H1 (cell line): ENCODE data around the gene BPIFB6. TPM values are rescaled to one million over a fixed set of nuclear protein-coding genes. Genes with fewer than 3 reads are reported as not detected.

Source experiments
- CTCF ChIA-PET: fragments of 300-600 bp; sonication (Branson Sonifier 250); formaldehyde crosslinking; loops from one replicate; lab custom pipeline; 2021; ENCODE audit not compliant: partially characterized antibody; lab: Charles Lee
- POLR2A ChIA-PET: fragments of 300-600 bp; sonication (Branson Sonifier 250); formaldehyde crosslinking; loops from one replicate; lab custom pipeline; 2021; ENCODE audit warnings: inconsistent platforms; ENCODE audit not compliant: partially characterized antibody; lab: Charles Lee
- DNase-seq, 2 experiments: peaks; one replicate each; pipeline versions ENCODE4 v3.0.0 to v3.0.0-alpha.2; 2010 to 2022; ENCODE audit warnings: low spot score in 2 of 2, low read depth in 1 of 2, mixed read lengths in 1 of 2
- FAIRE-seq: peaks from 2 replicates; lab custom pipeline; 2011; peaks lifted over from hg19 to GRCh38; lab: Jason Lieb, UNC
- H2AFZ ChIP-seq: 2 replicates; pipeline ENCODE4 v1.8.1; 2012; ENCODE audit warnings: low read length, inconsistent platforms
- H2AK5ac ChIP-seq: 2 replicates; pipeline ENCODE4 v1.6.1; 2013; ENCODE audit warnings: low read depth, low read length
- H2BK120ac ChIP-seq: replicated peaks from 2 replicates; pipeline ENCODE3; 2013; ENCODE audit warnings: low read depth, low read length, inconsistent platforms
- H2BK12ac ChIP-seq: 2 replicates; pipeline ENCODE4 v1.6.1; 2013; ENCODE audit warnings: low read depth, low read length
- H2BK15ac ChIP-seq: 2 replicates; pipeline ENCODE4 v1.6.1; 2013; ENCODE audit warnings: low read length
- H2BK20ac ChIP-seq: 2 replicates; pipeline ENCODE4 v1.6.1; 2013; ENCODE audit warnings: low read length
- H2BK5ac ChIP-seq: 2 replicates; pipeline ENCODE4 v1.6.1; 2013; ENCODE audit warnings: low read depth, low read length
- H3K14ac ChIP-seq: 2 replicates; pipeline ENCODE4 v1.6.1; 2013; ENCODE audit warnings: inconsistent platforms; ENCODE audit not compliant: insufficient read length
- H3K18ac ChIP-seq: 2 replicates; pipeline ENCODE4 v1.6.1; 2013; ENCODE audit warnings: low read length; ENCODE audit errors: extremely low read depth
- H3K23ac ChIP-seq: 2 replicates; pipeline ENCODE4 v1.6.1; 2013; ENCODE audit warnings: inconsistent platforms; ENCODE audit not compliant: insufficient read length
- H3K23me2 ChIP-seq: 2 replicates; pipeline ENCODE4 v1.6.1; 2013; ENCODE audit warnings: low read depth, low read length
- H3K27ac ChIP-seq: 2 replicates; pipeline ENCODE4 v1.6.1; 2011; ENCODE audit warnings: low read depth, low read length, inconsistent platforms
- H3K27me3 ChIP-seq, 4 experiments: replicated peaks in 1 of 4; 1 replicate in 1 of 4; 2 replicates in 3 of 4; pipeline versions ENCODE4 v1.6.1 to v1.8.1; 2011 to 2013; ENCODE audit warnings: low read length in 3 of 4, mild to moderate bottlenecking in 3 of 4, inconsistent platforms in 2 of 4, mixed read lengths in 2 of 4, moderate library complexity in 1 of 4; ENCODE audit not compliant: control insufficient read depth in 3 of 4, insufficient read depth in 3 of 4; ENCODE audit errors: extremely low read depth in 1 of 4
- H3K36me3 ChIP-seq, 4 experiments: 2 replicates each; pipeline versions ENCODE4 v1.6.1 to v1.8.1; 2011 to 2013; ENCODE audit warnings: mild to moderate bottlenecking in 4 of 4, low read length in 3 of 4, moderate library complexity in 2 of 4, control low read depth in 1 of 4, inconsistent platforms in 1 of 4; ENCODE audit not compliant: insufficient read depth in 4 of 4, control insufficient read depth in 2 of 4
- H3K4ac ChIP-seq: replicated peaks from 2 replicates; pipeline ENCODE3; 2013; ENCODE audit warnings: low read length, low read depth, mixed read lengths, inconsistent platforms; ENCODE audit not compliant: insufficient read length
- H3K4me1 ChIP-seq, 4 experiments: replicated peaks in 1 of 4; 1 replicate in 1 of 4; 2 replicates in 3 of 4; pipeline versions ENCODE4 v1.6.1 to v1.8.1; 2011 to 2013; ENCODE audit warnings: low read length in 3 of 4, inconsistent platforms in 2 of 4, mixed read lengths in 1 of 4; ENCODE audit not compliant: insufficient read depth in 4 of 4, control insufficient read depth in 3 of 4
- H3K4me2 ChIP-seq, 2 experiments: 2 replicates each; pipeline versions ENCODE4 v1.6.1 to v1.8.1; 2011 to 2013; ENCODE audit warnings: low read depth in 2 of 2, low read length in 2 of 2, control low read depth in 1 of 2, inconsistent platforms in 1 of 2, mild to moderate bottlenecking in 1 of 2; ENCODE audit not compliant: insufficient read depth in 1 of 2
- H3K4me3 ChIP-seq, 4 experiments: fragments of 200-600, 300-600 bp in 1 of 4; sonication (generic), shearing (Covaris generic), sonication (Bioruptor Twin) in 1 of 4; 2 replicates each; pipeline versions ENCODE4 v1.5.1 to v1.8.1; 2011 to 2016; ENCODE audit warnings: low read length in 4 of 4, low read depth in 3 of 4, control low read depth in 2 of 4, inconsistent platforms in 2 of 4, mild to moderate bottlenecking in 2 of 4, mixed read lengths in 1 of 4, moderate library complexity in 1 of 4; ENCODE audit not compliant: insufficient read depth in 2 of 4; ENCODE audit errors: extremely low read depth in 1 of 4
- H3K56ac ChIP-seq: replicated peaks from 2 replicates; pipeline ENCODE3; 2013; ENCODE audit warnings: low read depth, mild to moderate bottlenecking, mixed read lengths, low read length, inconsistent platforms; ENCODE audit not compliant: insufficient read length
- H3K79me1 ChIP-seq: 2 replicates; pipeline ENCODE4 v1.6.1; 2013; ENCODE audit warnings: low read depth, low read length, control low read depth
- H3K79me2 ChIP-seq, 2 experiments: 2 replicates each; pipeline versions ENCODE4 v1.6.1 to v1.8.1; 2012 to 2013; ENCODE audit warnings: low read length in 2 of 2, mild to moderate bottlenecking in 2 of 2, inconsistent platforms in 1 of 2; ENCODE audit not compliant: insufficient read depth in 2 of 2, control insufficient read depth in 1 of 2
- H3K9ac ChIP-seq, 4 experiments: replicated peaks in 1 of 4; 1 replicate in 1 of 4; 2 replicates in 3 of 4; pipeline versions ENCODE4 v1.6.1 to v1.8.1; 2011 to 2013; ENCODE audit warnings: low read depth in 3 of 4, low read length in 3 of 4, control low read depth in 2 of 4, mild to moderate bottlenecking in 2 of 4, moderate library complexity in 2 of 4, inconsistent platforms in 1 of 4; ENCODE audit errors: extremely low read depth in 1 of 4
- H3K9me3 ChIP-seq, 2 experiments: 2 replicates each; pipeline versions ENCODE4 v1.6.1 to v1.8.1; 2012 to 2013; ENCODE audit warnings: mild to moderate bottlenecking in 2 of 2, moderate library complexity in 2 of 2, control low read depth in 1 of 2, inconsistent platforms in 1 of 2, low read depth in 1 of 2, low read length in 1 of 2, mixed read lengths in 1 of 2; ENCODE audit not compliant: insufficient read depth in 2 of 2
- H4K20me1 ChIP-seq, 2 experiments: replicated peaks in 1 of 2; 2 replicates each; pipeline versions ENCODE3 to v1.8.1; 2011 to 2013; ENCODE audit warnings: inconsistent platforms in 2 of 2, low read length in 2 of 2, mild to moderate bottlenecking in 1 of 2; ENCODE audit not compliant: insufficient read depth in 2 of 2, control insufficient read depth in 1 of 2
- H4K5ac ChIP-seq: 2 replicates; pipeline ENCODE4 v1.6.1; 2013; ENCODE audit warnings: low read length, low read depth, mixed read lengths, inconsistent platforms; ENCODE audit not compliant: insufficient read length
- H4K8ac ChIP-seq: 2 replicates; pipeline ENCODE4 v1.8.0; 2013; ENCODE audit warnings: mild to moderate bottlenecking, moderate library complexity, low read length, inconsistent platforms; ENCODE audit not compliant: insufficient read depth; ENCODE audit errors: extremely low read depth
- H4K91ac ChIP-seq: replicated peaks from 2 replicates; pipeline ENCODE3; 2013; ENCODE audit warnings: low read length, mixed read lengths, inconsistent platforms; ENCODE audit not compliant: insufficient read length
- CTBP2 ChIP-seq: IDR thresholded peaks from 2 replicates; pipeline ENCODE4 v1.7.0; 2011; ENCODE audit warnings: borderline replicate concordance, mild to moderate bottlenecking, moderate library complexity, mixed read lengths, low read length; ENCODE audit not compliant: insufficient read depth, insufficient read length
- HDAC2 ChIP-seq, 2 experiments: fragments of 300-600 bp in 1 of 2; sonication (generic) in 1 of 2; IDR thresholded peaks; 2 replicates each; pipeline ENCODE4 v1.6.1; 2011 to 2012; ENCODE audit warnings: low read depth in 2 of 2, low read length in 2 of 2, mild to moderate bottlenecking in 2 of 2, moderate library complexity in 2 of 2, borderline replicate concordance in 1 of 2, inconsistent platforms in 1 of 2
- SAP30 ChIP-seq: fragments of 300-600 bp; sonication (generic); IDR thresholded peaks from 2 replicates; pipeline ENCODE4 v1.7.1; 2012; ENCODE audit warnings: low read length, moderate library complexity, mild to moderate bottlenecking, inconsistent platforms; ENCODE audit not compliant: insufficient read depth, insufficient replicate concordance
- SIN3A ChIP-seq, 2 experiments: IDR thresholded peaks in 1 of 2; conservative IDR thresholded peaks in 1 of 2; 2 replicates each; pipeline ENCODE4 v1.6.1; 2011 to 2012; ENCODE audit warnings: low read length in 2 of 2, improper control_type of control experiment in 1 of 2, low read depth in 1 of 2, mild to moderate bottlenecking in 1 of 2
- SP2 ChIP-seq: IDR thresholded peaks from 2 replicates; pipeline ENCODE4 v1.6.1; 2012; ENCODE audit warnings: mild to moderate bottlenecking, low read length, inconsistent platforms
- WGBS, 2 experiments: shearing (Covaris generic) in 1 of 2; methylation state at CpG; one replicate each; pipeline versions ENCODE4 v1.1.6 to v1.1.7; 2013 to 2015; ENCODE audit warnings: low lambda C conversion rate in 2 of 2, mixed read lengths in 2 of 2, inconsistent platforms in 1 of 2, low coverage in 1 of 2, missing lambda C conversion rate in 1 of 2; ENCODE audit not compliant: insufficient replicate concordance in 2 of 2, insufficient coverage in 1 of 2, insufficient read length in 1 of 2; ENCODE audit errors: extremely low coverage in 1 of 2, missing lambda C conversion rate in 1 of 2; 5-methylcytosine and 5-hydroxymethylcytosine counted together
- polyA plus RNA-seq, 7 experiments: library from polyadenylated mRNA; depleted of rRNA in 3 of 7; stranded (reverse) in 5 of 7; unstranded in 2 of 7; fragments of >200 nt in 5 of 7; fragments of 200-250 nt in 2 of 7; gene quantifications; 1 replicate in 5 of 7; 2 replicates in 1 of 7; 4 replicates in 1 of 7; pipeline versions ENCODE4 v1.2.1 to v1.2.3, GENCODE V29; 2011 to 2013; ENCODE audit warnings: missing spikeins in 2 of 7, mixed read lengths in 2 of 7
- total RNA-seq: library from RNA; stranded (reverse); fragmentation: NEBNext Ultra II Directional; extraction: Animal tissue kit (Norgen Biotek cat#: 25700); gene quantifications from 2 replicates; pipeline ENCODE4 v1.2.1, GENCODE V29; 2021

The BPIFB6 gene
- total and polyA plus RNA-seq, 2 of the 8 experiments (the other 6 are each of a cell fraction or from before 2014, with no cell fraction given), result not detected

DNA sequence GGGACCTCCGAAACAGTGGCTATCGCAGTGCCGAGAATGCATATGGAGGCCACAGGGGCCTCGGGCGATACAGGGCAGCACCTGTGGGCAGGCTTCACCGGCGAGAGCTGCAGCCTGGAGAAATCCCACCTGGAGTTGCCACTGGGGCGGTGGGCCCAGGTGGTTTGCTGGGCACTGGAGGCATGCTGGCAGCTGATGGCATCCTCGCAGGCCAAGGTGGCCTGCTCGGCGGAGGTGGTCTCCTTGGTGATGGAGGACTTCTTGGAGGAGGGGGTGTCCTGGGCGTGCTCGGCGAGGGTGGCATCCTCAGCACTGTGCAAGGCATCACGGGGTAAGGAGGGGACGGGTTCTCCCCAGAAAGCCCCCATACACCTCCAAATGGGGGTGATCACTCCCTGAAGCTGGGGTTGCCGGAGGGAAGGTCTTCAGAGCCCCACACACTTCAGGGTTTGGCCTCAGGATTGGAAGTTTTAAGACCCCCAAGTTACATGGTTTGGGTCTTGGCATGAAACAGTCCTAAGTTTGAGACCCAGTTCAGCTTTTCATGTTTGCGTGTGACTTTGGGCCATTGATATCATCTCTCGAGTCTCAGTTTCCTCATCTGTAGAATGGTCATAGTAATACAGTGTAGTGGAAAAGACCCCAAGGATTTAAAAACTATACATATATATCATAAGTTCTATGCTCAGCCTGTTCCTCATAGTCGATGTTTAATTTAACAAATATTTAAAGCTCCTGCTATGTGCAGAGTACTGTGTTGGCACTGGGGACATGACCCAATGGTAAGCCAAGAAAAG lies 52.3 kb downstream of the BPIFB6 start:
- Histone ChIP-seq H3K9ac (no peak overlapping the region), H2BK20ac (no peak overlapping the region), H3K79me1 (no peaks in the 10 kb centered on the region), H3K4ac (no peak overlapping the region), H3K56ac (no peak overlapping the region), H2BK5ac (no peak overlapping the region), H4K8ac (no peak overlapping the region), H3K18ac (no peak overlapping the region), H2AK5ac (no peak overlapping the region), H3K27ac (no peak overlapping the region), H2BK12ac (no peak overlapping the region), H4K5ac (no peak overlapping the region), H3K27me3 (no peaks in the 10 kb centered on the region), H3K9me3 (no peaks in the 10 kb centered on the region), H2BK120ac (no peak overlapping the region), H3K79me2 (no peaks in the 10 kb centered on the region), H4K91ac (no peak overlapping the region), H3K14ac (no peak overlapping the region), H3K23ac (no peak overlapping the region), H3K4me3 (no peak overlapping the region), H3K23me2 (peaks cover 2% of the 10 kb centered on the region; the same call in 1 of the 2 replicates), H3K4me2 (no peak overlapping the region), H3K4me1 (no peaks in the 10 kb centered on the region), H3K36me3 (no peaks in the 10 kb centered on the region), H2BK15ac (no peak overlapping the region), H4K20me1 (no peaks in the 10 kb centered on the region), H2AFZ (no peak overlapping the region)
- FAIRE-seq (no peak), DNase-seq (no peak)
- no peak for TF ChIP-seq SP2
- no peak for TF ChIP-seq SAP30
- TF ChIP-seq CTBP2, result no peak
- no peak for TF ChIP-seq SIN3A (conservative IDR thresholded peaks at IDR 0.05 in 1 of 2, IDR thresholded peaks at IDR 0.05 in 1 of 2; ENCODE audit: low read depth in 1 of 2, low read length in 2 of 2)
- no peak for TF ChIP-seq HDAC2 (IDR thresholded peaks at IDR 0.05; ENCODE audit: borderline replicate concordance in 1 of 2, low read depth in 2 of 2, low read length in 2 of 2)
- CTCF ChIA-PET, result interaction anchor here (1.0 to 1.5 kb wide), 4 partner anchors 13 to 183 kb away, joined by 3 to 6 read pairs (median 3); no protein-coding TSS in a partner anchor
- WGBS, 2 experiments, result 88% methylated on average over 20 of the region's 20 CpGs; no CpG with 5 or more reads in 1 of the 2 experiments
- POLR2A ChIA-PET, result no interaction called here
